A549 (cell line): Measurements from ENCODE around the gene ABCC6. TPM values are rescaled to one million over a fixed set of nuclear protein-coding genes. Genes with fewer than 3 reads are reported as not detected.
"Not testable (repeated sequence)": the region's sequence is repeated elsewhere in the genome, so short reads cannot be mapped to it uniquely, and the experiment has no call there.

Experiments used
- ATAC-seq, 2 experiments: fragments of 200-7000 bp in 1 of 2; fragments of >200 bp in 1 of 2; cut with Nextera tagmentation in 1 of 2; cut with Tn5 transposase in 1 of 2; 3 replicates each; pipeline versions ENCODE4 v1.8.0 to v1.9.1; 2018 to 2020; ENCODE audit warnings: mild to moderate bottlenecking in 1 of 2, moderate library complexity in 1 of 2
- CTCF ChIA-PET: fragments of 300-600 bp; sonication (Branson Sonifier 250); formaldehyde crosslinking; extraction: SDS; loops from one replicate; lab custom pipeline; 2021; ENCODE audit warnings: antibody characterized with exemption, inconsistent platforms; lab: Yijun Ruan, JAX
- POLR2A ChIA-PET: fragments of 350-600 bp; formaldehyde crosslinking; extraction: SDS; loops from one replicate; lab custom pipeline; 2021; ENCODE audit warnings: antibody characterized with exemption, inconsistent platforms; lab: Yijun Ruan, JAX
- DNase-seq, 2 experiments: peaks; one replicate each; pipeline versions ENCODE4 v3.0.0 to v3.0.0-alpha.2; 2011 to 2016; ENCODE audit warnings: low read depth in 1 of 2, low spot score in 1 of 2
- FAIRE-seq: peaks from 2 replicates; lab custom pipeline; 2011; peaks lifted over from hg19 to GRCh38; lab: Jason Lieb, UNC
- H3K27ac ChIP-seq, 2 experiments: fragments of >200 bp; sonication (Bioruptor Twin); formaldehyde crosslinking; 3 replicates each; pipeline ENCODE4 v1.5.1; 2016 to 2017
- H3K4me1 ChIP-seq: fragments of >200 bp; sonication (Bioruptor Twin); formaldehyde crosslinking; 3 replicates; pipeline ENCODE4 v1.6.1; 2016
- H3K4me2 ChIP-seq: fragments of >200 bp; sonication (Bioruptor Twin); formaldehyde crosslinking; 3 replicates; pipeline ENCODE4 v1.6.1; 2016
- H3K4me3 ChIP-seq: fragments of >200 bp; sonication (Bioruptor Twin); formaldehyde crosslinking; 3 replicates; pipeline ENCODE4 v1.5.1; 2016
- H3K9me3 ChIP-seq: fragments of >200 bp; sonication (Bioruptor Twin); formaldehyde crosslinking; 3 replicates; pipeline ENCODE4 v1.6.1; 2016
- BHLHE40 ChIP-seq: IDR thresholded peaks from 2 replicates; pipeline ENCODE4 v1.6.1; 2012; ENCODE audit warnings: low read depth, low read length, inconsistent platforms
- CHD4 ChIP-seq: fragments of 200-600 bp; sonication (generic); IDR thresholded peaks from 2 replicates; pipeline ENCODE4 v1.6.1; 2016; ENCODE audit warnings: antibody characterized with exemption, mild to moderate bottlenecking, borderline replicate concordance
- EHF ChIP-seq: fragments of 250-450 bp; sonication (Bioruptor Pico); IDR thresholded peaks from 2 replicates; pipeline ENCODE4 v1.5.0; 2020; ENCODE audit warnings: mild to moderate bottlenecking
- HES2 ChIP-seq: fragments of >200 bp; sonication (Bioruptor Twin); formaldehyde crosslinking; IDR thresholded peaks from 2 replicates; pipeline ENCODE4 v1.6.1; 2016
- HEYL ChIP-seq: fragments of 250-450 bp; sonication (Bioruptor Pico); IDR thresholded peaks from 2 replicates; pipeline ENCODE4 v1.8.0; 2021; ENCODE audit warnings: mild to moderate bottlenecking, moderate library complexity
- HOXA7 ChIP-seq: fragments of 250-450 bp; sonication (Bioruptor Pico); IDR thresholded peaks from 2 replicates; pipeline ENCODE4 v1.5.0; 2020; ENCODE audit warnings: mild to moderate bottlenecking, moderate library complexity
- HOXB13 ChIP-seq: fragments of 250-450 bp; sonication (Bioruptor Pico); IDR thresholded peaks from 2 replicates; pipeline ENCODE4 v1.5.0; 2020; ENCODE audit warnings: low read depth, mild to moderate bottlenecking, moderate library complexity
- MAFK ChIP-seq: fragments of 450-650 bp; IDR thresholded peaks from 2 replicates; pipeline ENCODE4 v1.6.1; 2014; ENCODE audit not compliant: partially characterized antibody
- MAZ ChIP-seq: fragments of 150-350 bp; IDR thresholded peaks from 2 replicates; pipeline ENCODE4 v1.6.1; 2014; ENCODE audit warnings: antibody characterized with exemption, low read depth, low read length, borderline replicate concordance
- MYC ChIP-seq: IDR thresholded peaks from 2 replicates; pipeline ENCODE4 v1.6.1; 2012; ENCODE audit warnings: mild to moderate bottlenecking, inconsistent platforms, low read length, improper control_type of control experiment, borderline replicate concordance
- PHF8 ChIP-seq: fragments of 200-600 bp; sonication (generic); IDR thresholded peaks from 2 replicates; pipeline ENCODE4 v1.6.1; 2016; ENCODE audit warnings: low read depth, mild to moderate bottlenecking, antibody characterized with exemption, moderate library complexity, borderline replicate concordance
- POLR2AphosphoS2 ChIP-seq: conservative IDR thresholded peaks from 2 replicates; pipeline ENCODE4 v1.6.1; 2012; ENCODE audit warnings: low read length, improper control_type of control experiment, inconsistent platforms
- ZFP36 ChIP-seq: fragments of 450-650 bp; IDR thresholded peaks from 2 replicates; pipeline ENCODE4 v1.6.1; 2014; ENCODE audit warnings: borderline replicate concordance; ENCODE audit not compliant: partially characterized antibody
- ZNF302 ChIP-seq: fragments of 250-450 bp; sonication (Bioruptor Pico); IDR thresholded peaks from 2 replicates; pipeline ENCODE4 v1.9.0; 2021; ENCODE audit warnings: inconsistent platforms, mild to moderate bottlenecking, moderate library complexity
- ZSCAN20 ChIP-seq: fragments of 250-450 bp; sonication (Bioruptor Pico); IDR thresholded peaks from 2 replicates; pipeline ENCODE4 v1.8.0; 2022; ENCODE audit warnings: mild to moderate bottlenecking, moderate library complexity
- WGBS: methylation state at CpG from one replicate; pipeline ENCODE4 v1.1.6; 2017; ENCODE audit errors: missing lambda C conversion rate; 5-methylcytosine and 5-hydroxymethylcytosine counted together
- polyA plus RNA-seq, 4 experiments: library from polyadenylated mRNA; depleted of rRNA in 3 of 4; stranded (reverse); fragments of >200 nt; fragmentation: RNase III in 1 of 4; extraction: RNeasy Plus Mini Kit Qiagen cat#74134 plus additional on column Dnase treatment in 1 of 4; gene quantifications; 2 replicates in 3 of 4; 3 replicates in 1 of 4; pipeline ENCODE4 v1.2.3, GENCODE V29; 2011 to 2017
- TF ChIP-seq, protein P1 (sequence below): fragments of 250-450 bp; sonication (Bioruptor Pico); IDR thresholded peaks from 2 replicates; pipeline ENCODE4 v1.5.0; 2021; ENCODE audit warnings: mild to moderate bottlenecking, moderate library complexity, borderline replicate concordance
- TF ChIP-seq, protein P2 (sequence below): fragments of 250-450 bp; sonication (Bioruptor Pico); IDR thresholded peaks from 2 replicates; pipeline ENCODE4 v1.5.0; 2020; ENCODE audit warnings: low read depth, mild to moderate bottlenecking, moderate library complexity

Gene ABCC6
- polyA plus RNA-seq, 2 of the 4 experiments (the other 2 are of a cell fraction): 3.6 to 5.0 TPM

- 0 out of 6 replicates have a peak, but pooled peaks of 1 of the 2 experiments have one; percentile 7 for ATAC-seq
- FAIRE-seq, H3K4me2 ChIP-seq, H3K9me3 ChIP-seq, H3K27ac ChIP-seq, POLR2A ChIA-PET, H3K4me3 ChIP-seq, H3K4me1 ChIP-seq, DNase-seq: not testable (repeated sequence)
- CTCF ChIA-PET: interaction anchor here (0.7 to 1.2 kb wide), 2 partner anchors 326 to 391 kb away, joined by 3 to 4 read pairs; no protein-coding TSS in a partner anchor
- peak; percentile 4 for TF ChIP-seq MAFK
- 93% methylated on average over 14 of the region's 16 CpGs for WGBS
Observed at GRCh38 chr16:16104132-16104803, 119.0 kb downstream of the ABCC6 start.

GRCh38 chr16:16102738-16103137 is 120.6 kb downstream of the ABCC6 start:
- Histone ChIP-seq H3K4me1 (peaks cover 3% of the 10 kb centered on the region; the same call in 1 of the 3 replicates), H3K27ac (no peak overlapping the region), H3K4me2 (no peak overlapping the region), H3K4me3 (no peak overlapping the region), H3K9me3 (no peaks in the 10 kb centered on the region)
- DNase-seq: no peak
- TF ChIP-seq ZNF302 (CRISPR knock-in tag) (no peak), ZFP36 (no peak), BHLHE40 (no peak)
- WGBS: 92% methylated on average over 4 of the region's 4 CpGs
- POLR2A ChIA-PET: no interaction called here
- CTCF ChIA-PET: no interaction called here
- no peak for FAIRE-seq
- ATAC-seq: no peak

GRCh38 chr16:16101585-16101984 is 121.7 kb downstream of the ABCC6 start:
- no peak overlapping the region for H3K27ac ChIP-seq
- TF ChIP-seq ZSCAN20 (CRISPR knock-in tag): no peak
- TF ChIP-seq PHF8: no peak
- TF ChIP-seq ZNF302 (CRISPR knock-in tag): no peak
- no peak for TF ChIP-seq HOXB13 (CRISPR knock-in tag)
- no peak for TF ChIP-seq HOXA7
- TF ChIP-seq HES2: no peak
- TF ChIP-seq POLR2AphosphoS2: no peak
- TF ChIP-seq, protein P1, sequence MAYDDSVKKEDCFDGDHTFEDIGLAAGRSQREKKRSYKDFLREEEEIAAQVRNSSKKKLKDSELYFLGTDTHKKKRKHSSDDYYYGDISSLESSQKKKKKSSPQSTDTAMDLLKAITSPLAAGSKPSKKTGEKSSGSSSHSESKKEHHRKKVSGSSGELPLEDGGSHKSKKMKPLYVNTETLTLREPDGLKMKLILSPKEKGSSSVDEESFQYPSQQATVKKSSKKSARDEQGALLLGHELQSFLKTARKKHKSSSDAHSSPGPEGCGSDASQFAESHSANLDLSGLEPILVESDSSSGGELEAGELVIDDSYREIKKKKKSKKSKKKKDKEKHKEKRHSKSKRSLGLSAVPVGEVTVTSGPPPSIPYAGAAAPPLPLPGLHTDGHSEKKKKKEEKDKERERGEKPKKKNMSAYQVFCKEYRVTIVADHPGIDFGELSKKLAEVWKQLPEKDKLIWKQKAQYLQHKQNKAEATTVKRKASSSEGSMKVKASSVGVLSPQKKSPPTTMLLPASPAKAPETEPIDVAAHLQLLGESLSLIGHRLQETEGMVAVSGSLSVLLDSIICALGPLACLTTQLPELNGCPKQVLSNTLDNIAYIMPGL (CRISPR knock-in tag): no peak
- no peak for TF ChIP-seq MYC
- TF ChIP-seq CHD4: no peak
- TF ChIP-seq, protein P2, sequence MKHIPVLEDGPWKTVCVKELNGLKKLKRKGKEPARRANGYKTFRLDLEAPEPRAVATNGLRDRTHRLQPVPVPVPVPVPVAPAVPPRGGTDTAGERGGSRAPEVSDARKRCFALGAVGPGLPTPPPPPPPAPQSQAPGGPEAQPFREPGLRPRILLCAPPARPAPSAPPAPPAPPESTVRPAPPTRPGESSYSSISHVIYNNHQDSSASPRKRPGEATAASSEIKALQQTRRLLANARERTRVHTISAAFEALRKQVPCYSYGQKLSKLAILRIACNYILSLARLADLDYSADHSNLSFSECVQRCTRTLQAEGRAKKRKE: no peak
- no peak for TF ChIP-seq EHF
- no peak for TF ChIP-seq MAZ
- no peak for TF ChIP-seq HEYL (CRISPR knock-in tag)
- TF ChIP-seq, all 56 proteins: peak for 0
- Histone ChIP-seq H3K4me2 (no peak overlapping the region), H3K4me3 (no peak overlapping the region), H3K4me1 (peaks cover 14% of the 10 kb centered on the region), H3K9me3 (no peaks in the 10 kb centered on the region)
- WGBS: 87% methylated on average over 5 of the region's 5 CpGs
- no peak for DNase-seq
- no peak for FAIRE-seq
- ChIA-PET POLR2A (no interaction called here), CTCF (interaction anchor here (1.0 kb wide), 1 partner anchor 56 kb away, joined by 3 read pairs; no protein-coding TSS in a partner anchor)
- ATAC-seq: no peak
